Measurements from ENCODE around the gene RANGAP1. TPM values are rescaled to one million over a fixed set of nuclear protein-coding genes. Genes with fewer than 3 reads are reported as not detected.

RANGAP1 gene
- total and polyA plus RNA-seq, 2 of the 8 experiments (the other 6 are each of a cell fraction or from before 2014, with no cell fraction given) = 121 to 171 TPM

- TF ChIP-seq EP300 (IDR thresholded peaks at IDR 0.05; ENCODE audit: borderline replicate concordance in 1 of 2, low read depth in 2 of 2, low read length in 2 of 2) = no peak
- TF ChIP-seq E2F6 (IDR thresholded peaks at IDR 0.05) = no peak
- no peak for TF ChIP-seq SRF (IDR thresholded peaks at IDR 0.05; ENCODE audit: low read depth, low read length)
- no peak for TF ChIP-seq FOSL1 (IDR thresholded peaks at IDR 0.05; ENCODE audit: insufficient read depth, low read depth, low read length)
- no peak for TF ChIP-seq RAD21 (IDR thresholded peaks at IDR 0.05 in 1 of 2, conservative IDR thresholded peaks at IDR 0.05 in 1 of 2; ENCODE audit: low read depth in 2 of 2, low read length in 2 of 2)
- TF ChIP-seq CHD7 (IDR thresholded peaks at IDR 0.05; ENCODE audit: insufficient replicate concordance, low read length) = no peak
- no peak for TF ChIP-seq CBX5 (IDR thresholded peaks at IDR 0.05; ENCODE audit: low read depth, low read length)
- no peak for TF ChIP-seq ASH2L (IDR thresholded peaks at IDR 0.05; ENCODE audit: low read length)
Observed at GRCh38 chr22:41296826-41297667, 11.1 kb upstream of the RANGAP1 start (continued).
